Measurements from ENCODE around the gene HDAC10.
A peak's percentile ranks its signal among the peaks of the same experiment; 100 is the strongest.

The HDAC10 gene

GRCh38 chr22:50252082-50253045 lies 1.3 kb upstream of the HDAC10 start:
- H3K4me3 ChIP-seq (ENCODE audit: low read length) = no peak overlapping the region
- peak; percentile 80 for TF ChIP-seq CTCF (conservative IDR thresholded peaks at IDR 0.05; ENCODE audit: low read depth, low read length)
- DNase-seq (ENCODE audit: low read depth) = no peak

GRCh38 chr22:50251477-50252081 lies 514 bp upstream of the HDAC10 start:
- peak overlapping the region; percentile 27 for H3K4me3 ChIP-seq (ENCODE audit: low read length)
- no peak for DNase-seq (ENCODE audit: low read depth)
- TF ChIP-seq CTCF (conservative IDR thresholded peaks at IDR 0.05; ENCODE audit: low read depth, low read length) = no peak

- no peak for DNase-seq (ENCODE audit: low read depth)
- peak overlapping the region; percentile 70 for H3K4me3 ChIP-seq (ENCODE audit: low read length)
These were observed 863 bp downstream of the HDAC10 start for GRCh38 chr22:50250249-50250554.

GRCh38 chr22:50249341-50250248 lies 1.5 kb downstream of the HDAC10 start:
- H3K4me3 ChIP-seq (ENCODE audit: low read length) = peak overlapping the region; percentile 70
- no peak for DNase-seq (ENCODE audit: low read depth)
- TF ChIP-seq CTCF (conservative IDR thresholded peaks at IDR 0.05; ENCODE audit: low read depth, low read length) = no peak

More at GRCh38 chr22:50250249-50250554, 863 bp downstream of the HDAC10 start:
- TF ChIP-seq CTCF (conservative IDR thresholded peaks at IDR 0.05; ENCODE audit: low read depth, low read length) = no peak

- H3K4me3 ChIP-seq (ENCODE audit: low read length) = no peak overlapping the region
- DNase-seq (ENCODE audit: low read depth) = no peak
- TF ChIP-seq CTCF (conservative IDR thresholded peaks at IDR 0.05; ENCODE audit: low read depth, low read length) = no peak
These were observed 2.6 kb downstream of the HDAC10 start for GRCh38 chr22:50248196-50249081.

- H3K4me3 ChIP-seq (ENCODE audit: low read length) = no peak overlapping the region
- DNase-seq (ENCODE audit: low read depth) = no peak
- no peak for TF ChIP-seq CTCF (conservative IDR thresholded peaks at IDR 0.05; ENCODE audit: low read depth, low read length)
These were observed 3.3 kb downstream of the HDAC10 start for GRCh38 chr22:50247748-50248147.
